GM03348 (cell line): Measurements from ENCODE around the gene MITF.

ENCODE experiments used
- DNase-seq: peaks from one replicate; pipeline ENCODE4 v3.0.0; 2012; ENCODE audit warnings: low spot score

The MITF gene, protein sequence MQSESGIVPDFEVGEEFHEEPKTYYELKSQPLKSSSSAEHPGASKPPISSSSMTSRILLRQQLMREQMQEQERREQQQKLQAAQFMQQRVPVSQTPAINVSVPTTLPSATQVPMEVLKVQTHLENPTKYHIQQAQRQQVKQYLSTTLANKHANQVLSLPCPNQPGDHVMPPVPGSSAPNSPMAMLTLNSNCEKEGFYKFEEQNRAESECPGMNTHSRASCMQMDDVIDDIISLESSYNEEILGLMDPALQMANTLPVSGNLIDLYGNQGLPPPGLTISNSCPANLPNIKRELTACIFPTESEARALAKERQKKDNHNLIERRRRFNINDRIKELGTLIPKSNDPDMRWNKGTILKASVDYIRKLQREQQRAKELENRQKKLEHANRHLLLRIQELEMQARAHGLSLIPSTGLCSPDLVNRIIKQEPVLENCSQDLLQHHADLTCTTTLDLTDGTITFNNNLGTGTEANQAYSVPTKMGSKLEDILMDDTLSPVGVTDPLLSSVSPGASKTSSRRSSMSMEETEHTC

DNA sequence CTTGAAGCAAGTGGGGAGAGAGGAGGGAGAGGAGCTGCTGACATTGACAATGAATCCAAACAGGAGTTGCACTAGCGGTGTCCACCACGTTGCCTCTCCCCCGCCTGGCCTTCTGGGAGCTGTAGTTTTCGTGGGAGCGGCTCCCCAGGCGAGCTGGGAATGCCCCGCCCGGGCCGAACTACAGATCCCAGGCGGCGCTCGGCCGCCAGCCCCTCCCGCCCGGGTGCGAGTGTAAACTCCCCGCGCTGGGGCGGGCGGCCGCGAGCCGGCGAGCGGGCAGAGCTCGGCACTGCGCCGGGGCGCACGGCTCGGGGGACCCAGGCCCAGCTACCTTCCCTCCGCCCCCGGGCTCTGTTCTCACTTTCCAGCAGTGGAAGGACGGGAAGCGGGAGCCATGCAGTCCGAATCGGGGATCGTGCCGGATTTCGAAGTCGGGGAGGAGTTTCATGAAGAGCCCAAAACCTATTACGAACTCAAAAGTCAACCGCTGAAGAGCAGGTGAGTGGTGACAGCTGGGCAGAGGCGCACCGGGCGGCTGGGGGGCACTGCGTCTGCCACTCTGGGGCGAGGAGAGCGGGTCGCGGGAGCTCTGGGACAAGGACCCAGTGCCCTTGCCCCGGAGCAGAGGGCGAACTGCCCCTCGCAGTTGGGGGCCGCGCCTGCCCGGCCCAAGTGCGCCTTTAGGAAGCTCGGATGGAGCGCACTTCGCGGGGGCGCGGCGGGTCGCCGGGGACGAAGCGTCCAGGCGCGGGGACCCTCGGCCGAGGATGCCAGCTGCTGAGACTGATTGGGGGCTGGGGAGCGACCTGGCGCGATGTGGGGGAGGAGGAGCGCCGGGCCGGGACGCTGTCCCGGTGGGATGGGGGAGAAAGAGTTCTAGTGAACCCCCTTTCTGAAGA, at the start of gene MITF:
TSS of gene MITF (plus strand) at position 261 of the 899 bp plus-strand sequence. CDS start at position 395, 134 bp downstream.
- DNase-seq, result peak; percentile 96

GRCh38 chr3:69691860-69692259, 47.4 kb upstream of the MITF start:
- DNase-seq, result no peak

- DNase-seq, result no peak
These were observed 46.5 kb upstream of the MITF start for GRCh38 chr3:69692761-69693160.

DNA sequence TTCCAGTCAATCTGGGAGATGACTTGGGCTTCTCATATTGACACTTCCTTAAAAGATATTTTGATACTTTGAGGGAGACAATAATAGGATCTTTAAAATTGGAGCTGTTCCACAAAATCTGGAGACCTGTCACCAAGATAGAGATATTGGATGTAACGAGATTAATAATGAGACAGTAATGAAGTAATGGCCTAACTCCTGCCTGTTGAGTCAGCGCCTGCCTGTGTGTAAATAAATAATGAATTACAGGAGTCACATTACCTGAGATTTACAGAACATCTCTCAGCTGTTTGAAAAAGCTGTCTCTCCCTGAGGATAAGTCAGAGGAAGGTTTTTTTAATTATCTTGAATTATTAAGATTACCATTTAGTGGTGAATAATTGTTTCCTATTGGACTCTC, 43.8 kb upstream of the MITF start:
- DNase-seq, result no peak

DNA sequence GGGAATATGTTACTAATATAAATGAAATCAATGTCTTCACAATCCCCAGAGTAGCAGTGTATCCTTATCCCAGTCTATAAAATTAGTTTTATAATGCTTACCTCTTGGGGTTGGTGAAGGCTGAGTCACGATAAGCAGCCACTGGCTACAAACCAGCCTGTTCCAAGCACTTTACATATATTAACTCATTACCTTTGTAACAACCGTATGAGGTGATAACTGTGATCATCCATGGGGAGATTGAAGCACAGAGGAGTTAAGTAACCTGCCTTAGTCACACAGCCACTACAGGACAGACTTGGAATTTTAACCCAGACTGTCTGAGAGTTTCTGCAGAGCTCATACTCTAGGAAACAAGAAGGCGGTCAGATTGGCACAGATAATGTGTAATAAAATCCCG, 43.3 kb upstream of the MITF start:
- no peak for DNase-seq

GRCh38 chr3:69696367-69696766, 42.9 kb upstream of the MITF start:
- DNase-seq, result no peak

DNA sequence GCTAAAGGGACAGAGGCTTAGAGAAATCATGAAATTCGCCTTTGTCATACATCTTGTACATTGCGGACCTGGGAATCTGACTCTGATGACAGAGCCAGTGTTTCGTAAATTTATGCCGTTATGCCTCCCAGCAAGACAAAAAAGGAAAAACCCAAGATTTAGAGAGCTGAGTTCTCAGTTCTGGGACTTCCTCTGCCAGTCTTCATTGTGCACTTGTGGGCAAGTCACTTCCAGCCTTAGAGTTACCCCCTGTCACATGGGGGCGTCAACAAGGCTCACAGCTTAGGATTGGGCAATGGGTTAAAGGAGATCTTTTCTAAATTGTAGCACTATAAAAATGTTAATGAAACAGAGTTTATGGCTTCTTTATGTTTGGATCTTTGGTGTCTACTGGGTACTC, 41.9 kb upstream of the MITF start:
- DNase-seq, result no peak

GRCh38 chr3:69698728-69699127, 40.5 kb upstream of the MITF start:
- no peak for DNase-seq

GRCh38 chr3:69699183-69699582, 40.1 kb upstream of the MITF start:
- no peak for DNase-seq

DNA sequence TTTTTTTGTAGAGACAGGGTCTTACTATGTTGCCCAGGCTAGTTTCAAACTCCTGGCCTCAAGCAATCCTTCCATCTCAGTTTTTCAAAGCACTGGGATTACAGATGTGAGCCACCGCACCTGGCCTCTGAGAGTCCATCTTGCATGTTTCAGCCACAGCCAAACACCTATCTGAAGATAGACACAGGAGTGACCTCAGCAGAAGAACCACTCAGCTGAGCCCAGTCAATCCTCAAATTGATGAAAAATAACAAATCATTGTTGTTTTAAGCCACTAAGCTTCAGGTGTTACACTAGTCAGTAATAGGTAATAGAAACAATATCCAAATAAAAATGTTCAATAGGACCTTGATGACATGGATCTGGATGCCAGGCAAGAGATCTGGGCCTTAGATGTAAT, 38.3 kb upstream of the MITF start:
- DNase-seq, result no peak

GRCh38 chr3:69710153-69710977, 28.9 kb upstream of the MITF start:
- peak; percentile 26 for DNase-seq

- DNase-seq, result no peak
These were observed 27.0 kb upstream of the MITF start for GRCh38 chr3:69712269-69712668.

DNA sequence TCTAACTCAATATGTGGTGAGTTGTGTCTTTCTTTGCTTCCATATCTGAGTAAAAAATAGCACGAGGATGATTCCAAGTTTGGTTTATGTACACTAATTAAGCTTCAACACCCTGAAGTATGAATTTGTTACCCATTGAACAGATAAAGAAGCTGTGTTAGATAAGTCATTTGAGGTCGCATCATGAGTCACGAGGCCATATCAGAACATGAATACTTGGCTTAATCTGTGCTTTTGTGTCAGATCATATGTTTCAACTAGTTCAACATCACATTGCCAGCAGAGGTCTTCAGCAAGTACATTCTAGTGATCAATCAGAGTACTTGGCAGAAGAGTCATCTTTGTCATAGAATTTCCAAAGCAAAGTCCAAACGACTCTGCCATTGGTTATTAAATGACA, 26.3 kb upstream of the MITF start:
- no peak for DNase-seq

- DNase-seq, result no peak
These were observed 24.1 kb upstream of the MITF start for GRCh38 chr3:69715204-69715603.

GRCh38 chr3:69716119-69716518, 23.1 kb upstream of the MITF start:
- DNase-seq, result no peak

DNA sequence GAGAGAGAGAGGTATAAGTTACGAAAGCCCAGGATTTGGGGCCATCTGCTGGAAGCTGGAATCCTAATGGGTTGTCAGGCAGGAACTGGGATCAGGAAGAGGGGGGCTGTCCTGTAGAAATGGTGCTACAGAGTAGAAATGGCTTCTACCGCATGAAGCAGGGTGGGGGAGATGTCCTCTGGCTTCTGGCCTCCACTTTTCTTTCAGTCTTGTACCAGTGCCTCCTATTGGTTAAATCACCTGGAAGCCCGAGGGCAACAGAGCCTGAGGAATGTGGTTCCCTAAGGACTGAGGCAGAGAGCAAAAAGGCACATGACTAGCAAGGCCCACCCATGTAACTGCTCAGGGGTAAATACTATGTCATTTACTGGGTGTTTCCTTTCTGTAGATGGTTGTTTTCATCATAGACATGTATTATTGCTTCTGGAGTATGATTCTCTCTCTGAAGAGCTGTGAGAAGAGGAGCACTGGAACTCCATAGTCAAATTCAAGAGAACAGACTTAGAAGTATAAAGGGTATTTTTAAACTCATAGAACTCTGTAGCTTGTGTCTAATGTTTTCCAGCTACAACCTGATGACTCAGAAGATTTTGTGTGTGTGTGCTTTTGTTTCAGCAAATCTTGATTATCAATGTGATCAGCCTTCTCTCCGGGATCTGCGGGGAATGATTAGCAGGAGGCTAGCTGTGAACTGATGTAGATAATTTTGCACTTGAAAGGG, 20.2 kb upstream of the MITF start:
- no peak for DNase-seq

- no peak for DNase-seq
These were observed 19.6 kb upstream of the MITF start for GRCh38 chr3:69719587-69720122.

DNA sequence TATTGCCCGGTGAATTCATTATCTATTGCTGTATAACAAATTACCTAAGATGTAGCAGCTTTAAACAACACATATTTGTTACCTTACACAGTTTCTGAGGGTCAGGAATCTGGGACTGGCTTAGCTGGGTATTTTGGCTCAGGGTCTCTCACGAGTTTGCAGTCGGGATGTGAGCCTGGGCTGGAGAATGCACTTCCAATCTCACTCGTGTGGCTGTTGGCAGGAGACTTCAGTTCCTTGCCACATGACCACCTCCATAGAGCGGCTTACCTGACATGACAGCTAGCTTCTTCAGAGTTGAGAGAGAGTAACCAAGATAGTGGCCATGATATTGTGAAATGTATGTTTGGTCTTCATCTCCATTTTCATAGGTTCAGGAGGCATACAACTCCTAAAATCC, 18.4 kb upstream of the MITF start:
- no peak for DNase-seq

- no peak for DNase-seq
These were observed 15.9 kb upstream of the MITF start for GRCh38 chr3:69723389-69723788.

DNA sequence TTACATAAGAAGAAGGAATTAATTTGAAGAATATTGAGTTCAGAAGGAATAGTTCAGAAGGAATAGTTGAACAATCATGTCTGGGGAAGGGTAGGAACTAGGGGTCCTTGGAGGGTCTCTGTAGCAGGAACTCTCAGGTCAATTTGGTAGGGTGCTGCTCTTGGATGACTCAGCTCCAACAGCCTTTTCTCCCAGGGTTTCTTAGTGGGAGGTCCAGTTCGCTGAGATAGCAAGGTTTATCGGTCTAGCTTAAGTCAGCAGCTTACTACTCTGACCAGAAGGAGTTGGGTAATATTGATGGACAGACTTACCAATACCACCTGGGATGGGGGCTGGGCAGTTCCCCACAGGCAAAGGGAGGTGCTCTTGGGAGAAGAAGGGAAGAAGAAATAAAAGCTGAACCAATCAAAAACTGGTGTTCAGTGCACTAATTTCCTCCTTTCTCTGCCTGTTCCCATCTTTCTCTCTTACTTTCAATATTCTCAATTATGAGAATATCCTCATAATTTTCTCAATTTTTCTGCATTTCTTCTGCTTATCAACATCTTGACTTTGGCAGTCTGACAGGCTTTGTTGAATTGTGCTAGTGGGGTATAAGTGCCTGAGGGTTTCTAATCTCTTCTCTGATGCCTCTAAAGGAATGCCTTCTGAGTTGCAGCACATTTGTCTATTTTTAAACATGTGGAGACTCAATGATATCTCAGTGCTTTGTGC, 14.4 kb upstream of the MITF start:
- DNase-seq, result no peak
